Measurements from ENCODE around the gene RAB8A. TPM values are rescaled to one million over a fixed set of nuclear protein-coding genes. Genes with fewer than 3 reads are reported as not detected.
"Not testable (repeated sequence)": the region's sequence is repeated elsewhere in the genome, so short reads cannot be mapped to it uniquely, and the experiment has no call there.

Gene RAB8A
- total RNA-seq, 1 experiment from 2014 or later: 59.3 TPM

- DNase-seq: no peak
- Histone ChIP-seq H3K27me3 (ENCODE audit: control insufficient read depth, insufficient read depth, low read length) (no peaks in the 10 kb centered on the region), H3K4me3 (ENCODE audit: insufficient read depth, low read depth, low read length) (peak overlapping the region; percentile 86), H3K36me3 (replicated peaks; ENCODE audit: control insufficient read depth, insufficient read depth, low read length) (no peaks in the 10 kb centered on the region; the same call in 1 of the 2 replicates)
These were observed 36.1 kb upstream of the RAB8A start for GRCh38 chr19:16075430-16076153.

GRCh38 chr19:16076154-16076957 is 35.3 kb upstream of the RAB8A start, which contains the start of gene TPM4:
Gene TPM4 (plus strand): TSS chr19:16076495. CDS start chr19:16076566, 71 bp downstream.
- Histone ChIP-seq H3K27me3 (ENCODE audit: control insufficient read depth, insufficient read depth, low read length) (no peaks in the 10 kb centered on the region), H3K4me3 (ENCODE audit: insufficient read depth, low read depth, low read length) (peak within 1 kb of the TSS; percentile 86), H3K36me3 (replicated peaks; ENCODE audit: control insufficient read depth, insufficient read depth, low read length) (peaks cover 5% of the 10 kb centered on the region)
- peak; percentile 98 for DNase-seq

GRCh38 chr19:16076958-16077611 is 34.6 kb upstream of the RAB8A start:
- no peaks in the 10 kb centered on the region for H3K27me3 ChIP-seq (ENCODE audit: control insufficient read depth, insufficient read depth, low read length)
- peak overlapping the region; percentile 86 for H3K4me3 ChIP-seq (ENCODE audit: insufficient read depth, low read depth, low read length)
- peaks cover 10% of the 10 kb centered on the region for H3K36me3 ChIP-seq (replicated peaks; ENCODE audit: control insufficient read depth, insufficient read depth, low read length)
- DNase-seq: peak; percentile 85

- H3K36me3 ChIP-seq (replicated peaks; ENCODE audit: control insufficient read depth, insufficient read depth, low read length): peaks cover 17% of the 10 kb centered on the region
- H3K27me3 ChIP-seq (ENCODE audit: control insufficient read depth, insufficient read depth, low read length): no peaks in the 10 kb centered on the region
- H3K4me3 ChIP-seq (ENCODE audit: insufficient read depth, low read depth, low read length): peak overlapping the region; percentile 86
- no peak for DNase-seq
These were observed 33.5 kb upstream of the RAB8A start for GRCh38 chr19:16077984-16078758.

- Histone ChIP-seq H3K4me3 (ENCODE audit: insufficient read depth, low read depth, low read length) (no peak overlapping the region), H3K36me3 (replicated peaks; ENCODE audit: control insufficient read depth, insufficient read depth, low read length) (peaks cover 21% of the 10 kb centered on the region), H3K27me3 (ENCODE audit: control insufficient read depth, insufficient read depth, low read length) (no peaks in the 10 kb centered on the region)
- no peak for DNase-seq
These were observed 32.7 kb upstream of the RAB8A start for GRCh38 chr19:16078759-16079707.

- Histone ChIP-seq H3K4me3 (ENCODE audit: insufficient read depth, low read depth, low read length) (no peak overlapping the region), H3K36me3 (replicated peaks; ENCODE audit: control insufficient read depth, insufficient read depth, low read length) (peaks cover 60% of the 10 kb centered on the region)
- no peak for DNase-seq
These were observed 27.5 kb upstream of the RAB8A start for GRCh38 chr19:16084067-16084685.

GRCh38 chr19:16085115-16085514 is 26.6 kb upstream of the RAB8A start:
- H3K27me3 ChIP-seq (ENCODE audit: control insufficient read depth, insufficient read depth, low read length): no peaks in the 10 kb centered on the region
- H3K4me3 ChIP-seq (ENCODE audit: insufficient read depth, low read depth, low read length): no peak overlapping the region
- H3K36me3 ChIP-seq (replicated peaks; ENCODE audit: control insufficient read depth, insufficient read depth, low read length): peaks cover 68% of the 10 kb centered on the region
- DNase-seq: no peak

More at GRCh38 chr19:16084067-16084685, 27.5 kb upstream of the RAB8A start:
- no peaks in the 10 kb centered on the region for H3K27me3 ChIP-seq (ENCODE audit: control insufficient read depth, insufficient read depth, low read length)

- H3K27me3 ChIP-seq (ENCODE audit: control insufficient read depth, insufficient read depth, low read length); DNase-seq; H3K4me3 ChIP-seq (ENCODE audit: insufficient read depth, low read depth, low read length): not testable (repeated sequence)
- H3K36me3 ChIP-seq (replicated peaks; ENCODE audit: control insufficient read depth, insufficient read depth, low read length): peaks cover 70% of the 10 kb centered on the region
These were observed 24.3 kb upstream of the RAB8A start for GRCh38 chr19:16087404-16087803.

GRCh38 chr19:16087940-16088339 is 23.7 kb upstream of the RAB8A start:
- Histone ChIP-seq H3K4me3 (ENCODE audit: insufficient read depth, low read depth, low read length) (no peak overlapping the region), H3K27me3 (ENCODE audit: control insufficient read depth, insufficient read depth, low read length) (no peaks in the 10 kb centered on the region), H3K36me3 (replicated peaks; ENCODE audit: control insufficient read depth, insufficient read depth, low read length) (peaks cover 69% of the 10 kb centered on the region)
- no peak for DNase-seq

- peaks cover 67% of the 10 kb centered on the region for H3K36me3 ChIP-seq (replicated peaks; ENCODE audit: control insufficient read depth, insufficient read depth, low read length)
- no peak for DNase-seq
These were observed 23.2 kb upstream of the RAB8A start for GRCh38 chr19:16088351-16089009.

GRCh38 chr19:16089010-16089846 is 22.5 kb upstream of the RAB8A start:
- H3K36me3 ChIP-seq (replicated peaks; ENCODE audit: control insufficient read depth, insufficient read depth, low read length): peaks cover 68% of the 10 kb centered on the region
- H3K27me3 ChIP-seq (ENCODE audit: control insufficient read depth, insufficient read depth, low read length): no peaks in the 10 kb centered on the region
- no peak for DNase-seq
- H3K4me3 ChIP-seq (ENCODE audit: insufficient read depth, low read depth, low read length): no peak overlapping the region

More at GRCh38 chr19:16088351-16089009, 23.2 kb upstream of the RAB8A start:
- no peak overlapping the region for H3K4me3 ChIP-seq (ENCODE audit: insufficient read depth, low read depth, low read length)
- H3K27me3 ChIP-seq (ENCODE audit: control insufficient read depth, insufficient read depth, low read length): no peaks in the 10 kb centered on the region
